T47D (cell line): ENCODE results near the gene OR2V2.
"Not testable (repeated sequence)": the region's sequence is repeated elsewhere in the genome, so short reads cannot be mapped to it uniquely, and the experiment has no call there.

Experiments
- DNase-seq, 2 experiments: peaks; one replicate each; pipeline versions ENCODE4 v3.0.0 to v3.0.0-alpha.2; 2011 to 2012; ENCODE audit warnings: low read depth in 1 of 2, low spot score in 1 of 2
- JUND ChIP-seq: IDR thresholded peaks from 2 replicates; pipeline ENCODE4 v1.6.1; 2012; ENCODE audit warnings: low read depth
- in situ Hi-C: cut with HindIII; loops from 2 replicates; pipeline ENCODE4 v1.10.0; 2016; ENCODE audit warnings: low sequenced_read_pairs, low pct_unique_long_range_greater_than_20kb

OR2V2 gene

GRCh38 chr5:181107699-181108098 lies 39.7 kb upstream of the OR2V2 start:
- DNase-seq = no peak
- in situ Hi-C loops = no loop called here
- no peak for TF ChIP-seq JUND

- no peak for TF ChIP-seq JUND
- DNase-seq = no peak
- in situ Hi-C loops = no loop called here
Measured at GRCh38 chr5:181108578-181109165, 38.7 kb upstream of the OR2V2 start.

GRCh38 chr5:181109489-181110013 lies 37.8 kb upstream of the OR2V2 start:
- in situ Hi-C loops = no loop called here
- no peak for DNase-seq
- TF ChIP-seq JUND = no peak

DNA sequence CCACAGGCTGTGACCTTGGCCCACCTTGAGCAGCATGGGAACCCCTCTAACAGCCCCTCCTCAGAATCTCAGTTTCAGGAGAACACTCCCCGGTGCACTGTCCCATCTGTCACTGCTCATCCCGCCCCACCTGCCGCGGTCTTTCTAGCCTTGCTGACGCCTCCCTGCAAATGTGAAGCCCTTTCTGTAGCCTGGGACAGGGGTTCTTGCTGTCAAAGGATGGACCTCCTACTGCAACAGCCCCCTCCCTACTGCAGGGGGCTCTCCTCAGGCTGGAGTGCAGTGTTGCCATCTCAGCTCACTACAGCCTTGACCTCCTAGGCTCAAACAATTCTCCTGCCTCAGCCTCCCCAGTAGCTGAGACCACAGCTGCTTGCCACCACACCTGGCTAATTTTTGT lies 36.4 kb upstream of the OR2V2 start:
- in situ Hi-C loops = no loop called here
- no peak for TF ChIP-seq JUND
- DNase-seq = no peak

GRCh38 chr5:181112476-181112875 lies 34.9 kb upstream of the OR2V2 start:
- no peak for TF ChIP-seq JUND
- DNase-seq = no peak
- in situ Hi-C loops = no loop called here

DNA sequence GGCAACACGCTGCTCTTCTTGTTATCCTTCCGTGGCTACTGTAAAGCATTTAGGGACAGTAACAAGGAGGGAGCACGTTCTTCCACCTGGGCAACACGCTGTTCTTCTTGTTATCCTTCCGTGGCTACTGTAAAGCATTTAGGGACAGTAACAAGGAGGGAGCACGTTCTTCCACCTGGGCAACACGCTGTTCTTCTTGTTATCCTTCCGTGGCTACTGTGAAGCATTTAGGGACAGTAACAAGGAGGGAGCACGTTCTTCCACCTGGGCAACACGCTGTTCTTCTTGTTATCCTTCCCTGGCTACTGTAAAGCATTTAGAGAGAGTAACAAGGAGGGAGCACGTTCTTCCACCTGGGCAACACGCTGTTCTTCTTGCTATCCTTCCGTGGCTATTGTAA lies 33.8 kb upstream of the OR2V2 start:
- in situ Hi-C loops, DNase-seq: not testable (repeated sequence)

DNA sequence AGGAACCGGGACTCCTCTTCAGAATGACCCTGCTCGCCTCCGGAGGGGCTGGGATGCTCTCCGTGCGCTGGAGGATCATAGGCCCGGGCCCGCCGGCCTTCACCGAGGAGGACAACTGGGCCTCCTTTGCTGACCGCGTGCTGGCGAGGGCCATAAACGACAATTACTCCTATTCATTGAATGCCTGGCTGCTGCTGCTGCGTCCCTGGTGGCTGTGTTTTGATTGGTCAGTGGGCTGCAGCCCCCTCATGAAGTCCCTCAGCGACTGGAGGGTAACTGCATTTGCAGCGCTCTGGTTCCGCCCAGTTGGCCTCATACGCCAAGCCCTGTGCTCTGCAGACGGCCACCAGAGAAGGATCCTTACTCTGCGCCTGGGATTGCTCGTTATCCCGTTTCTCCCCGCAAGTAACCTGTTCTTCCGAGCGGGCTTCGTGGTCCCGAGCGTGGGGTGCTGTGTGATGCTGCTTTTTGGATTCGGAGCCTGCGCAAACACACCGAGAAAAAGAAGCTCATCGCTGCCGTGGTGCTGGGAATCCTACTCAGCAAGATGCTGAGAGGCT lies 33.0 kb upstream of the OR2V2 start:
- DNase-seq = no peak
- in situ Hi-C loops = no loop called here
- TF ChIP-seq JUND = no peak

GRCh38 chr5:181114844-181115778 lies 32.3 kb upstream of the OR2V2 start:
- in situ Hi-C loops = no loop called here
- no peak for TF ChIP-seq JUND
- peak; percentile 64 to 80 for DNase-seq

DNA sequence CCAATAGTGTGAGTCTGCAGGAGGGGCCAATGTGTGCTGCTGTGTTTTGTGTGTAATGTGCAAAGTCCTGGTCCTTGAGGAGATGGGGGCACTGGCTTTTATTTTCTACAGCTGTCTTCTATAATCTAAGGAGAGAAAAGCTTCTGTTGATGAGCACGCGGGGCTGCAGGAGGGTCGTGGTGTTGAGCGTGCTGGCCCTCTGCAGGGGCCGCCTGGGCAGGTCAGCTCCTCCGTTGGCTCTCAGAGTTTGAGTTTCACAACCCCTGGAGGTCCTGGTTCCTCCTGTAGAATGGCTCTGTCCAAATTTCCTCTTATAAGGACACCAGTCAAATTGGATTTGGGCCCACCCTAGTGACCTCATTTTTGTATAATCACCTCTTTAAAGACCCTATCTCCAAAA lies 29.0 kb upstream of the OR2V2 start:
- in situ Hi-C loops = no loop called here
- no peak for DNase-seq
- no peak for TF ChIP-seq JUND

DNA sequence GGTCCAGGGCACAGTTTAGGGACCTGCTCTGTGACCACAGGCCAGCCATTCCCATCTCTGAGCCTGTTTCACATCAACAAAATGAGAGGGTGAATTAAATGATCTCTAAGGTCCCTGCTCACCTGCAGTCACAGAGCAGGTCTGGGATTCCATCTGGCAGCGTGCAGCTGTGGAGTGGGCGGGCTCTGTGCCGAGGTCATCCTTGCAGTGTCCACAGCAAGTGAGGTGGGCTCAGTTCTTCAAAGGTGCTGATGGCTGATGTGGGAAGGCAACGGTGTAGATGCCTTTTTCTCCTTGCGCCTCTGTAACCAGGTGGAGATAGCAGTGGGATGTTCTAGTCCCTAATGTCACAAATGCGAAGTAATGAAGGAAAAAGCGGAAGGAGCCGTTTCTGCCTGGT lies 28.3 kb upstream of the OR2V2 start:
- no peak for DNase-seq
- no peak for TF ChIP-seq JUND
- in situ Hi-C loops = no loop called here

DNA sequence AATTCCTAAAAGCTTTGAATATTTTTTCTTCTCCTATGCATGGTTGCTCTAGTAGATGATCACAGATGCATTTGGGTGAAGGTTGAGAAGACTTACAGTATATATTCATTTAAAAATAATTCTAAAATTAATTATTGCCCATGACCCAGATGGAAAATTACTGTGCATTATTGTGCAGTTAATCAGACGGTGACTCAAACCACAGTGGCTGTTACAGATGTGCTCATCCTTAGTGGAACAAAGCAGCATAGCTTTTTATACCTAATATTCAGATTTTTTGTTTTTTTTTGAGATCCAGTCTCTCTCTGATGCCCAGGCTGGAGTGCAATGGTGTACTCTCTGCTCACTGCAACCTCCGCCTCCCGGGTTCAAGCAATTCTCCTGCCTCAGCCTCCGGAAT lies 27.1 kb upstream of the OR2V2 start:
- in situ Hi-C loops = no loop called here
- TF ChIP-seq JUND = no peak
- no peak for DNase-seq

DNA sequence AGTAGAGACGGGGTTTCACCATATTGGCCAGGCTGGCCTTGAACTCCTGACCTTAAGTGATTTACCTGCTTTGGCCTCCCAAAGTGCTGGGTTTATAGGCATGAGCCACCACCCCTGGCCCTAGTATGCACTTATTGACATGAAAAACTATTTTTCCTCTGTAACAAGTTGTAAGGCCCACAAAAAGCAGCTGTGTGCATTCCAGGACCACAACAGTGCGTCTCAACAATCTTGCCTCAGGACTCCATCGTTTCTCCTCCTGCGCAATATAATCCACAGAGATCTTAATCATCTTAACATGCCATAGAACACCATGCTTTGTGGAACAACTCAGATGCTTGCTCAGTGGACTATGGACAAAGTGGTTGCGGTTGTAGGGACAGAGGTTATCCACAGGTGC lies 26.6 kb upstream of the OR2V2 start:
- in situ Hi-C loops = no loop called here
- no peak for DNase-seq
- TF ChIP-seq JUND = no peak

- in situ Hi-C loops = no loop called here
- DNase-seq = peak in 1 of 2 experiments; percentile 19
- TF ChIP-seq JUND = no peak
Measured at GRCh38 chr5:181121675-181122561, 25.5 kb upstream of the OR2V2 start.
